ENCODE results near the gene RNLS.
"Not testable (repeated sequence)": the region's sequence is repeated elsewhere in the genome, so short reads cannot be mapped to it uniquely, and the experiment has no call there.

The RNLS gene

DNA sequence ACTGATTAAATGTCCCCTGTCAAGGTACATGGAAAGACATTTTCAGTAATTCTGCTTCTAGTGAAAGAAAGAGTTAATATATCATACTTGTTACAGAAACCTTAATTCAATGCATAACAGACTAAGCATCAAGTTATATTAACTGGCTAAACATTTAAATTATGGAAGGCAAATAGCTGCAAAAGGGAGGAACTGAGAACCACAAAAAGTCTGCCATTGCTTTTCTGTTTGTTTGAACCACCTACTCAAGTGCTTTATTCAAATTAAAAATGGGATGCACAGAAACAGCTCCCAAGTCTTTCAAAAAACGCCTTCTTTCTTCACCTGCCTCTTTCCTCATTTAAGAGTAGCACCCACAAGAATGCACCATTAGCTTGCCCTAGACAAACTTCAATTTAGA lies 271.9 kb downstream of the RNLS start:
- no peak for TF ChIP-seq CTCF (IDR thresholded peaks at IDR 0.05; ENCODE audit: low read depth, low read length)
- no peak overlapping the region for H3K4me3 ChIP-seq (replicated peaks in 1 of 2; ENCODE audit: low read depth in 2 of 2, low read length in 2 of 2)
- no peak for DNase-seq (ENCODE audit: low read depth in 2 of 2)

- no peak for DNase-seq (ENCODE audit: low read depth in 2 of 2)
- TF ChIP-seq CTCF (IDR thresholded peaks at IDR 0.05; ENCODE audit: low read depth, low read length) = no peak
- H3K4me3 ChIP-seq (replicated peaks in 1 of 2; ENCODE audit: low read depth in 2 of 2, low read length in 2 of 2) = no peak overlapping the region
Observed at GRCh38 chr10:88309365-88309764, 273.8 kb downstream of the RNLS start.

DNA sequence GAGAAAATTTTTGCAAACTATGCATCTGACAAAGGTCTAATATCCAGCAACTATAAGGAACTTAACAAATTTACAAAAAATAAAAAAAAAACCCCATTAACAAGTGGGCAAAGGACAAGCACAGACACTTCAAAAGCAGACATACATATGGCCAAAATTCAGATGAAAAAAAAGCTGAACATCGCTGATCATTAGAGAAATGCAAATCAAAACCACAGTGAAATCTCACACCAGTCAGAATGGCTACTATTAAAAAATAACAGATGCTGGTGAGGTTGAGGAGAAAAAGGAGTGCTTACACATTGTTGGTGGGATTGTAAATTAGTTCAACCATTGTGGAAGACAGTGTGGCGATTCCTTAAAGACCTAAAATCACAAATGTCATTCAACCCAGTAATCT lies 274.8 kb downstream of the RNLS start:
- H3K4me3 ChIP-seq (replicated peaks in 1 of 2; ENCODE audit: low read depth in 2 of 2, low read length in 2 of 2); DNase-seq (ENCODE audit: low read depth in 2 of 2): not testable (repeated sequence)

GRCh38 chr10:88299787-88300186 lies 283.3 kb downstream of the RNLS start:
- H3K4me3 ChIP-seq (replicated peaks in 1 of 2; ENCODE audit: low read depth in 2 of 2, low read length in 2 of 2) = no peak overlapping the region
- DNase-seq (ENCODE audit: low read depth in 2 of 2) = no peak
- TF ChIP-seq CTCF (IDR thresholded peaks at IDR 0.05; ENCODE audit: low read depth, low read length) = no peak

GRCh38 chr10:88297103-88297502 lies 286.0 kb downstream of the RNLS start:
- no peak overlapping the region for H3K4me3 ChIP-seq (replicated peaks in 1 of 2; ENCODE audit: low read depth in 2 of 2, low read length in 2 of 2)
- no peak for TF ChIP-seq CTCF (IDR thresholded peaks at IDR 0.05; ENCODE audit: low read depth, low read length)
- DNase-seq (ENCODE audit: low read depth in 2 of 2) = peak; percentile 7 to 17

DNA sequence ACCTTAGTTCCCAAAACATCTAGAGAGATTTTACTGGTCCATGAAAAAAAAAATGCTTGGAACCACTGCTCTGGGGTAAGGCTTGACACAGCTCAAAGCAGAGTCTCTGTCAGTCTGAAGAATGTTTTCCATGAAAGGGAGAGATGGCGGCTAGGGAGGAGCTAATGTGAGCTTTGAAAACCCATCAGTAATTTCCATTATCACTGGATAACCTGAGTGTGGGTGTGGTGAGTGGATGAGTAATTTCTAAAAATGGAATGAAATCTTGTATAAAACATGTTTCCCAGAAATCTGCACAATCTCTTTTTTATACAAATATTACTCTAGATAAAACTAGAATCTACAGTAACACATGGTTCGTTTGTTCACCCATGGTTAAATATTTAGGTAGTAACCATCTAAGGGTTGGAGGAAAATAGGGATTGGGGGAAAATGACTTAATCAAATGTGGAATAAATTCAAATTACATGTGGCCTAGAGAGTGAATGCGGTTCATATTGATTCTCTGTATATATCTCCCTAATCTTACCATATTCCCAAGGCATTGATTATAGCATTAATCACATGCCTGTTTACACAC lies 289.4 kb downstream of the RNLS start:
- no peak for DNase-seq (ENCODE audit: low read depth in 2 of 2)
- H3K4me3 ChIP-seq (replicated peaks in 1 of 2; ENCODE audit: low read depth in 2 of 2, low read length in 2 of 2) = no peak overlapping the region
- TF ChIP-seq CTCF (IDR thresholded peaks at IDR 0.05; ENCODE audit: low read depth, low read length) = no peak

DNA sequence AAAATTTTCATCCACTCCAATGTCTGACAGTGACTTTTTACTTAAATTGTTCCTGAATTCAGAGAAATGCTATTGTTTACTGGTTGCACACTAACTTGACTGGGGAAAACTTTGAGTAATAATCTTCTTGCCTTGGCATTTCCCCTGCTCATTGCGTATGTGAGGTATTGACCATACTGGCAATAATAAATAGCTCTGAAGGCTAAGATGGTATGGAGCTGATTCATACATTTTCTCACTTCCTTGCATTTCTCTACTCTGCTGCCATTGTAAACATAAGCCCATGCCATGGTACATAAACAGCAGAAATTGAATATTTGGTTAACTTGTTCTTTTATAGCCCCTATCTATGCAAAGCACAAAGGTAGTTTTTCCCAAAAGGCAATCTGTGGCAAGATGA lies 290.0 kb downstream of the RNLS start:
- DNase-seq (ENCODE audit: low read depth in 2 of 2) = peak in 1 of 2 donors; percentile 53

More for the DNA sequence above, 290.0 kb downstream of the RNLS start:
- no peak overlapping the region for H3K4me3 ChIP-seq (replicated peaks in 1 of 2; ENCODE audit: low read depth in 2 of 2, low read length in 2 of 2)
- no peak for TF ChIP-seq CTCF (IDR thresholded peaks at IDR 0.05; ENCODE audit: low read depth, low read length)
